Neural progenitor cell (in vitro differentiated cells): ENCODE results near the gene TSR1.

Experiments used
- EZH2 ChIP-seq: fragments of 200-600 bp; sonication (generic); IDR thresholded peaks from 2 replicates; pipeline ENCODE4 v1.6.1; 2017; ENCODE audit warnings: antibody characterized with exemption, mild to moderate bottlenecking, moderate library complexity
- EZH2phosphoT487 ChIP-seq: fragments of 200-600 bp; sonication (generic); IDR thresholded peaks from 2 replicates; pipeline ENCODE4 v1.6.1; 2017; ENCODE audit warnings: antibody characterized with exemption
- TF ChIP-seq, protein P1 (sequence below): fragments of 200-600 bp; sonication (generic); IDR thresholded peaks from 2 replicates; pipeline ENCODE4 v1.5.1; 2017; ENCODE audit warnings: antibody characterized with exemption, mild to moderate bottlenecking

GRCh38 chr17:2277429-2278170 is 58.7 kb downstream of the TSR1 start:
- TF ChIP-seq, protein P1, sequence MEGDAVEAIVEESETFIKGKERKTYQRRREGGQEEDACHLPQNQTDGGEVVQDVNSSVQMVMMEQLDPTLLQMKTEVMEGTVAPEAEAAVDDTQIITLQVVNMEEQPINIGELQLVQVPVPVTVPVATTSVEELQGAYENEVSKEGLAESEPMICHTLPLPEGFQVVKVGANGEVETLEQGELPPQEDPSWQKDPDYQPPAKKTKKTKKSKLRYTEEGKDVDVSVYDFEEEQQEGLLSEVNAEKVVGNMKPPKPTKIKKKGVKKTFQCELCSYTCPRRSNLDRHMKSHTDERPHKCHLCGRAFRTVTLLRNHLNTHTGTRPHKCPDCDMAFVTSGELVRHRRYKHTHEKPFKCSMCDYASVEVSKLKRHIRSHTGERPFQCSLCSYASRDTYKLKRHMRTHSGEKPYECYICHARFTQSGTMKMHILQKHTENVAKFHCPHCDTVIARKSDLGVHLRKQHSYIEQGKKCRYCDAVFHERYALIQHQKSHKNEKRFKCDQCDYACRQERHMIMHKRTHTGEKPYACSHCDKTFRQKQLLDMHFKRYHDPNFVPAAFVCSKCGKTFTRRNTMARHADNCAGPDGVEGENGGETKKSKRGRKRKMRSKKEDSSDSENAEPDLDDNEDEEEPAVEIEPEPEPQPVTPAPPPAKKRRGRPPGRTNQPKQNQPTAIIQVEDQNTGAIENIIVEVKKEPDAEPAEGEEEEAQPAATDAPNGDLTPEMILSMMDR = no peak
- TF ChIP-seq EZH2phosphoT487 (no peak), EZH2 (no peak)
